Upper lobe of left lung (tissue), 4 donors: Measurements from ENCODE around the gene PDLIM7.

Source experiments
- EP300 ChIP-seq, 4 donors: sonication (generic); formaldehyde crosslinking; IDR thresholded peaks; one replicate each; pipeline ENCODE4 v1.5.1; 2017; ENCODE audit warnings: antibody characterized with exemption in 4 of 4, control low read depth in 2 of 4
- POLR2A ChIP-seq, 4 donors: fragments of 450-650 bp; IDR thresholded peaks; one replicate each; pipeline ENCODE4 v1.5.1; 2016 to 2017; ENCODE audit warnings: antibody characterized with exemption in 4 of 4, mild to moderate bottlenecking in 2 of 4
- POLR2AphosphoS5 ChIP-seq, 2 donors: sonication (generic); formaldehyde crosslinking; IDR thresholded peaks; one replicate each; pipeline ENCODE4 v1.5.1; 2017; ENCODE audit warnings: antibody characterized with exemption in 2 of 2
- TF ChIP-seq, protein P1 (sequence below), 6 experiments: fragments of 450-650 bp in 4 of 6; fragments of 200-600 bp in 2 of 6; sonication (generic) in 2 of 6; IDR thresholded peaks; one replicate each; pipeline ENCODE4 v1.5.1; 2016 to 2019; ENCODE audit warnings: antibody characterized with exemption in 6 of 6

DNA sequence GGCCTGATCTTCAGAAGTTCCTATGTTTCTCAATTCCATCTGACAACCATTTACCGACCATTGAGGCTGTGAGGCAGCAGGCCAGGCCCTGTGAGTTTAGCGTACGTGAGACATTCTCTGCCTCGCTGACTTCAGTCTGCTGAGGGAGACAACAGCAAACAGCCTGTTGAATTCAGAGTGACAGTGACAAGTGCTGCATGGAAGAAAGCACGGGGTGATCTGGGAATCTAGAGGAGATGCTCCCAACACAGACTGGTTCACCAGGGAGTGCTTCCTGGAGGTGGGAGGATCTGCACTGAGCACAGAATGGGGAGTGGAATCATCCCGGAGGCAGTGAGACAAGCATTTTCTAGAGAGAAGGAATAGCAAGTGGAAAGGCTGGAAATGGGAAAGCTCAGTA lies 29.4 kb upstream of the PDLIM7 start:
- no peak for TF ChIP-seq EP300 (IDR thresholded peaks at IDR 0.05)
- TF ChIP-seq, protein P1, sequence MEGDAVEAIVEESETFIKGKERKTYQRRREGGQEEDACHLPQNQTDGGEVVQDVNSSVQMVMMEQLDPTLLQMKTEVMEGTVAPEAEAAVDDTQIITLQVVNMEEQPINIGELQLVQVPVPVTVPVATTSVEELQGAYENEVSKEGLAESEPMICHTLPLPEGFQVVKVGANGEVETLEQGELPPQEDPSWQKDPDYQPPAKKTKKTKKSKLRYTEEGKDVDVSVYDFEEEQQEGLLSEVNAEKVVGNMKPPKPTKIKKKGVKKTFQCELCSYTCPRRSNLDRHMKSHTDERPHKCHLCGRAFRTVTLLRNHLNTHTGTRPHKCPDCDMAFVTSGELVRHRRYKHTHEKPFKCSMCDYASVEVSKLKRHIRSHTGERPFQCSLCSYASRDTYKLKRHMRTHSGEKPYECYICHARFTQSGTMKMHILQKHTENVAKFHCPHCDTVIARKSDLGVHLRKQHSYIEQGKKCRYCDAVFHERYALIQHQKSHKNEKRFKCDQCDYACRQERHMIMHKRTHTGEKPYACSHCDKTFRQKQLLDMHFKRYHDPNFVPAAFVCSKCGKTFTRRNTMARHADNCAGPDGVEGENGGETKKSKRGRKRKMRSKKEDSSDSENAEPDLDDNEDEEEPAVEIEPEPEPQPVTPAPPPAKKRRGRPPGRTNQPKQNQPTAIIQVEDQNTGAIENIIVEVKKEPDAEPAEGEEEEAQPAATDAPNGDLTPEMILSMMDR (IDR thresholded peaks at IDR 0.05), result no peak
- no peak for TF ChIP-seq POLR2A (IDR thresholded peaks at IDR 0.05)
- TF ChIP-seq POLR2AphosphoS5 (IDR thresholded peaks at IDR 0.05), result no peak
